HepG2 (cell line): ENCODE data around the gene UCN2. TPM values are rescaled to one million over a fixed set of nuclear protein-coding genes. Genes with fewer than 3 reads are reported as not detected.
A peak's percentile ranks its signal among the peaks of the same experiment; 100 is the strongest.

Source experiments
- ARID5B ChIP-seq: IDR thresholded peaks from 2 replicates; pipeline ENCODE4 v1.4.0; 2020; ENCODE audit warnings: mild to moderate bottlenecking, missing genetic modification reagents
- BORCS8-MEF2B ChIP-seq: sonication (generic); formaldehyde crosslinking; IDR thresholded peaks from 2 replicates; pipeline ENCODE4 v1.8.0; 2022; ENCODE audit warnings: mild to moderate bottlenecking, missing genetic modification reagents
- EHMT2 ChIP-seq: fragments of 200-600 bp; sonication (generic); IDR thresholded peaks from 2 replicates; pipeline ENCODE4 v1.7.0; 2017; ENCODE audit warnings: antibody characterized with exemption, low read depth, low read length, borderline replicate concordance
- HNRNPK ChIP-seq: fragments of 200-400 bp; formaldehyde crosslinking; IDR thresholded peaks from 2 replicates; pipeline ENCODE4 v1.6.1; 2018; ENCODE audit warnings: low read length, low read depth, moderate library complexity, mild to moderate bottlenecking; ENCODE audit not compliant: poor library complexity, severe bottlenecking
- NKX3-1 ChIP-seq: sonication (generic); formaldehyde crosslinking; IDR thresholded peaks from 2 replicates; pipeline ENCODE4 v1.5.0; 2020; ENCODE audit warnings: missing genetic modification reagents
- NR2F2 ChIP-seq: IDR thresholded peaks from 2 replicates; pipeline ENCODE4 v1.6.1; 2012; ENCODE audit warnings: low read depth, inconsistent platforms, borderline replicate concordance
- RBM22 ChIP-seq: fragments of 200-400 bp; formaldehyde crosslinking; optimal IDR thresholded peaks from 2 replicates; pipeline ENCODE3; 2017; ENCODE audit warnings: mild to moderate bottlenecking, low read length, moderate library complexity
- RNF219 ChIP-seq: sonication (generic); formaldehyde crosslinking; IDR thresholded peaks from 2 replicates; pipeline ENCODE4 v1.5.0; 2020; ENCODE audit warnings: mild to moderate bottlenecking, missing genetic modification reagents
- SMARCE1 ChIP-seq: fragments of 450-650 bp; IDR thresholded peaks from 2 replicates; pipeline ENCODE4 v1.6.1; 2017; ENCODE audit warnings: borderline replicate concordance
- TBX2 ChIP-seq: sonication (generic); formaldehyde crosslinking; IDR thresholded peaks from 2 replicates; pipeline ENCODE4 v1.5.0; 2020; ENCODE audit warnings: missing genetic modification reagents, mild to moderate bottlenecking, borderline replicate concordance
- USF2 ChIP-seq, 2 experiments: sonication (generic) in 1 of 2; formaldehyde crosslinking in 1 of 2; IDR thresholded peaks; 2 replicates each; pipeline versions ENCODE4 v1.5.1 to v1.6.1; 2011 to 2020; ENCODE audit warnings: borderline replicate concordance in 1 of 2, low read depth in 1 of 2, low read length in 1 of 2, mild to moderate bottlenecking in 1 of 2, missing genetic modification reagents in 1 of 2, moderate library complexity in 1 of 2
- ZFP36L1 ChIP-seq: sonication (generic); formaldehyde crosslinking; IDR thresholded peaks from 2 replicates; pipeline ENCODE4 v1.8.0; 2022; ENCODE audit warnings: mild to moderate bottlenecking, missing genetic modification reagents, moderate library complexity
- ZNF160 ChIP-seq: sonication (generic); formaldehyde crosslinking; IDR thresholded peaks from 2 replicates; pipeline ENCODE4 v1.8.0; 2022; ENCODE audit warnings: mild to moderate bottlenecking, inconsistent platforms, missing genetic modification reagents
- ZNF207 ChIP-seq: fragments of 450-650 bp; IDR thresholded peaks from 2 replicates; pipeline ENCODE4 v1.6.1; 2016; ENCODE audit warnings: antibody characterized with exemption, borderline replicate concordance
- ZNF264 ChIP-seq: sonication (generic); formaldehyde crosslinking; IDR thresholded peaks from 2 replicates; pipeline ENCODE4 v1.4.0; 2020; ENCODE audit warnings: missing genetic modification reagents
- ZNF468 ChIP-seq: sonication (generic); formaldehyde crosslinking; IDR thresholded peaks from 2 replicates; pipeline ENCODE4 v1.8.0; 2022; ENCODE audit warnings: mild to moderate bottlenecking, moderate library complexity, missing genetic modification reagents
- ZNF614 ChIP-seq: IDR thresholded peaks from 2 replicates; pipeline ENCODE4 v1.6.1; 2018; ENCODE audit warnings: missing biosample characterization, missing genetic modification reagents, inconsistent platforms, borderline replicate concordance
- ZNF639 ChIP-seq: conservative IDR thresholded peaks from 2 replicates; pipeline ENCODE4 v1.6.1; 2018; ENCODE audit warnings: missing genetic modification reagents
- ZSCAN25 ChIP-seq: sonication (generic); formaldehyde crosslinking; IDR thresholded peaks from 2 replicates; pipeline ENCODE4 v1.8.0; 2022; ENCODE audit warnings: mild to moderate bottlenecking, missing genetic modification reagents
- polyA plus RNA-seq, 8 experiments: library from polyadenylated mRNA; depleted of rRNA in 3 of 8; stranded (reverse) in 7 of 8; unstranded in 1 of 8; fragments of >200 nt; fragmentation: Illumina TruSeq in 4 of 8; extraction: Trizol in 4 of 8; gene quantifications; 2 replicates each; pipeline versions ENCODE4 v1.2.1 to v1.2.3, GENCODE V29; 2011 to 2016; ENCODE audit warnings: low read depth in 4 of 8, missing spikeins in 1 of 8, mixed read lengths in 1 of 8; ENCODE audit not compliant: insufficient read depth in 1 of 8
- total RNA-seq, 5 experiments: library from RNA; depleted of rRNA; stranded (reverse); fragments of >200 nt; fragmentation: Illumina TruSeq; extraction: Trizol; gene quantifications; 2 replicates each; pipeline ENCODE4 v1.2.3, GENCODE V29; 2016; ENCODE audit warnings: low read depth in 1 of 5

UCN2 gene
- total and polyA plus RNA-seq, 2 of the 13 experiments (the other 11 are each of a cell fraction or from before 2014, with no cell fraction given): 0.07 to 1.5 TPM

- TF ChIP-seq RNF219 (CRISPR knock-in tag): no peak
- TF ChIP-seq ZNF639: no peak
- TF ChIP-seq TBX2 (CRISPR knock-in tag): no peak
- no peak for TF ChIP-seq ZFP36L1
- no peak for TF ChIP-seq ARID5B
- TF ChIP-seq ZNF264 (CRISPR knock-in tag): no peak
- TF ChIP-seq RBM22: no peak
- 0 out of 2 replicates have a peak, but pooled peaks have one; percentile 35 for TF ChIP-seq NR2F2
- no peak for TF ChIP-seq BORCS8-MEF2B (CRISPR knock-in tag)
- no peak for TF ChIP-seq NKX3-1
- no peak for TF ChIP-seq EHMT2
- no peak for TF ChIP-seq ZNF207
- TF ChIP-seq USF2 (IDR thresholded peaks at IDR 0.05; ENCODE audit: low read depth, low read length): no peak
- TF ChIP-seq USF2 (CRISPR knock-in tag; IDR thresholded peaks at IDR 0.05; ENCODE audit: borderline replicate concordance): no peak
- 0 out of 2 replicates have a peak, but pooled peaks have one; percentile 17 for TF ChIP-seq ZSCAN25 (CRISPR knock-in tag)
- TF ChIP-seq ZNF614 (CRISPR knock-in tag): no peak
- TF ChIP-seq ZNF160 (CRISPR knock-in tag): no peak
- TF ChIP-seq ZNF468: no peak
- TF ChIP-seq HNRNPK: no peak
- no peak for TF ChIP-seq SMARCE1
Measured at GRCh38 chr3:48572517-48572916, 8.9 kb upstream of the UCN2 start (continued).
